T-helper 2 cell treated with Interferon-gamma antibody and Interleukin-4, amounts not matched to agents 5 μg/mL and 100 μg/mL, for 36 hours (primary cell): ENCODE results near the gene CCDC197.

Experiments
- DNase-seq: peaks from one replicate; pipeline ENCODE4 v3.0.0; 2021; ENCODE audit warnings: low spot score
- H3K27ac Mint-ChIP-seq: one replicate; pipeline ENCODE4 v1.8.0; 2021; ENCODE audit warnings: mild to moderate bottlenecking, mixed read lengths
- H3K27me3 Mint-ChIP-seq: one replicate; pipeline ENCODE4 v1.8.0; 2021; ENCODE audit warnings: low read depth, mixed read lengths
- H3K36me3 Mint-ChIP-seq: one replicate; pipeline ENCODE4 v1.8.0; 2021; ENCODE audit warnings: low read depth, mixed read lengths
- H3K4me1 Mint-ChIP-seq: one replicate; pipeline ENCODE4 v1.8.0; 2021; ENCODE audit warnings: low read depth, mixed read lengths
- H3K4me3 Mint-ChIP-seq: one replicate; pipeline ENCODE4 v1.8.0; 2022; ENCODE audit warnings: mild to moderate bottlenecking, moderate library complexity, mixed read lengths
- H3K9me3 Mint-ChIP-seq: one replicate; pipeline ENCODE4 v1.8.0; 2021; ENCODE audit warnings: mixed read lengths

CCDC197 gene

DNA sequence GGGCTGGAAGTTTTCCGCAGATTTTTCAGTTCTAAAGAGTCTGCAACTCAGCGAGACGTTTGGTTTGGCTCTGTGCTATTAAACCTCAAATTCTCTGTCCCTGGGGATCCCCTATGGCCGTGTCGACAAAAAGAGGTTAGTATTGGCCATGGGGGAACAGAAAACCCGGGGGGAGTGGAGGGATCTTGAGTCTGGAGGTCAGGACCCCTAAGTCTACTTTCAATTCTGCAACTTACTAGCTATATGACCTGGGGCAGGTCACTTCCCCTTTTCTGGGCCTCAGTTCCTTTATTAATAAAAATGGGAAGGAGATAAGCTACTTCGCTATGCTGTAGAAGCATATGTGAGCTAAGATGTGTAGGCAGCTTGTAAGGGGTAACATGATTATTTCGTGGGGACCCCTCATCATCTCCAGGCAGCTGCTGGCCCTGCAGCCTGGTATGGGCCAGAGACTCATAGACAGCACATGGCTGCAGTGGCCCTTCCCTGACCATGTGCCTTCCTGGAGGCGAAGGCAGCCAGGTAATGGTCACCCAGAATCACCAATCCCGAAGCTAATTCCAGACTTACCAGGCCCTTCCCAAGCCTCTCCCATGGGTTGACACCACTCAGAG lies 29.4 kb upstream of the CCDC197 start:
- Mint-ChIP-seq H3K4me3 (no peak overlapping the region), H3K4me1 (peaks cover 80% of the 10 kb centered on the region), H3K36me3 (peaks cover 43% of the 10 kb centered on the region), H3K27ac (peak overlapping the region; percentile 26), H3K27me3 (no peaks in the 10 kb centered on the region), H3K9me3 (no peaks in the 10 kb centered on the region)
- DNase-seq = no peak

DNA sequence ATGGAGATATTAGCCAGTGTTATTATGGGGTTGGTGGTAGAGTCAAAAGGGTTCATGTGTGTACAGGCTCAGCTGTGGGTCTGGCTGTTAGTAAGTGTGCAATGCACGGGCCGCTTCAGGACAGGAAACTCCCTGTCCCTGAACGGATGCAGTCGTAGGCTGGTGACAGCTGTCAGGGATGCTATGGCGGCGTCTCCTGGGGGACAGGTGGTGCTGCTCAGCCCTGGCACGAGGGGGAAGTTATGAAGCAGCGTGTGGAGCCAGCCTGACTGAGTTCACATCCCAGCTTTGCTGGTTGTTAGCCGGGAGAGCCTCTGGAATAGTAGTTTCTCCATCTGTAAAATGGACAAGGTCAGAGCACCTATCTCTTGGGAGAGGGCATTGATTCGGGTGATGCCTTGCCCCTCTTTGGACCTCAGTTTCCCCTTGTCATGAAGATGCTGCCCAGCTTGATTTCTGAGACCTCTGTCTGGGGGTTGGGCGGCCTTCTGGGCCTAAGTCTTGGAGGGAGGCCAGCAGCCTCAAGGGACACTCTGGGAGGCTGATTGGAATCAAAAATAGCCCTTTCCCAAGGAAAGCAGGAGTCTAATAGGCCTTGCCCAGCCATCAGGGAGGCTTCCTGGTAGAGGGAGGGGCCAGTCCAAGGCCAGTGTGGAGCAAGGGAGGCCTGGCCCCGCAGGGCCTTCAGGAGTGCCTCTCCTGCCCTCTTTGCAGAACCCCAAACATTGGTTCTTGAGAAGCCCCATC lies 27.8 kb upstream of the CCDC197 start:
- DNase-seq = no peak
- Mint-ChIP-seq H3K27me3 (no peaks in the 10 kb centered on the region), H3K36me3 (peaks cover 41% of the 10 kb centered on the region), H3K27ac (peak overlapping the region; percentile 83), H3K4me3 (peak overlapping the region; percentile 37), H3K9me3 (no peaks in the 10 kb centered on the region), H3K4me1 (peaks cover 75% of the 10 kb centered on the region)

- DNase-seq = no peak
- peak overlapping the region; percentile 87 for H3K4me3 Mint-ChIP-seq
- H3K36me3 Mint-ChIP-seq = peaks cover 34% of the 10 kb centered on the region
- peaks cover 73% of the 10 kb centered on the region for H3K4me1 Mint-ChIP-seq
- no peaks in the 10 kb centered on the region for H3K27me3 Mint-ChIP-seq
- peak overlapping the region; percentile 98 for H3K27ac Mint-ChIP-seq
- no peaks in the 10 kb centered on the region for H3K9me3 Mint-ChIP-seq
These were observed 26.5 kb upstream of the CCDC197 start for GRCh38 chr14:93970585-93970964.

DNA sequence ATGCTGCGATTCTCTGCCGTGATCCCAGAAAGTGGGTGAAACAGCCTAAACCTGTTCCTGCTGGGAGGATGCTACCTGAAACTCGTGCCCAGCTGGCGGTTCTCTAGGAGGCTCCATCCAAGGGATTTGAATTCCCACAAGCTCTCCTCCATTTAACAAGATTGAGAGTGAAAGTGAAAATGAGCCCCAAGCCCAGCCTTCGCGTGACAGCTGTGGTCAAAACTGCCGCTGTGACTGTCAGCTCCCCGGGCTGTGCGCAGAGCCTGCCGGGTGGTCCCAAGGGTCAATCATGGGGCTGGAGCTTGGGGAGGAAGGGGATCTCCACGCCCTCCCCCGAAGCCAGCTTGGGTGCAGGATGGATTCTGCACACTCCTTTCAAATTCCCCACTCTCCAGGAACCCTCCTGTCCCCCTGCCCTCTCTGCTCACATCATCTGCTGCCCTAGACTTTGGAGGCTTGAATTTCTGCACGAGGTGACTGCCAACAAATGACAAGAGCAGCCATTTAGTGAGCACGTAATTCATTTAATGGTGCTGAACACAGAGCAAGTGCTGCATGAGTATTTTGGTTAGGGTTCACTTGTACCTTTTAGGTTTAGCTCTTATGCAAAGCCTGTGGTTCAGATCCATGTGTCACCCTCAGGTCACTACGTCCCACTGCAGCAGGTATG lies 26.0 kb upstream of the CCDC197 start:
- Mint-ChIP-seq H3K36me3 (peaks cover 35% of the 10 kb centered on the region), H3K4me3 (peak overlapping the region; percentile 87), H3K27ac (peak overlapping the region; percentile 98), H3K27me3 (no peaks in the 10 kb centered on the region), H3K9me3 (no peaks in the 10 kb centered on the region), H3K4me1 (peaks cover 77% of the 10 kb centered on the region)
- DNase-seq = peak; percentile 73

DNA sequence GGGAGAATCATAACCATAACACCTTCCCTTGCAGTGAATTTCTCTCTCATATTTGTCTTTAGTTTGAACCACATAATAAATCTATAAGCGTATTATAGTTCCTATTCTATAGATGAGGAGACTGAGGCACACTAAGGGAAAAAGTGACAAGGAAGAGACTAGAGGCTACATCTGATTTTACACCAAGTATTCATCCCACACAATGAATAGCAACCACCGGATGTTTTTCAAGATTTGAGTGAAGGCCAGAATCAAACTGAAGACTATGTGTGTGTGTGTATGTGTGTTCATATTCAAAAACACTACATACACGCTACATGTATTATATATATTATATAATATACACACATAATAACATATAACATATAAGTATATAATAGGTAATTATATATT lies 25.5 kb upstream of the CCDC197 start:
- no peak for DNase-seq
- Mint-ChIP-seq H3K4me1 (peaks cover 77% of the 10 kb centered on the region), H3K27me3 (no peaks in the 10 kb centered on the region), H3K27ac (peak overlapping the region; percentile 98), H3K36me3 (peaks cover 34% of the 10 kb centered on the region), H3K9me3 (peaks cover 2% of the 10 kb centered on the region), H3K4me3 (peak overlapping the region; percentile 87)

GRCh38 chr14:93972618-93973205 lies 24.4 kb upstream of the CCDC197 start:
- Mint-ChIP-seq H3K4me3 (peak overlapping the region; percentile 89), H3K27me3 (no peaks in the 10 kb centered on the region), H3K36me3 (peaks cover 37% of the 10 kb centered on the region), H3K9me3 (peaks cover 10% of the 10 kb centered on the region), H3K4me1 (peaks cover 80% of the 10 kb centered on the region), H3K27ac (peak overlapping the region; percentile 100)
- DNase-seq = peak; percentile 64

DNA sequence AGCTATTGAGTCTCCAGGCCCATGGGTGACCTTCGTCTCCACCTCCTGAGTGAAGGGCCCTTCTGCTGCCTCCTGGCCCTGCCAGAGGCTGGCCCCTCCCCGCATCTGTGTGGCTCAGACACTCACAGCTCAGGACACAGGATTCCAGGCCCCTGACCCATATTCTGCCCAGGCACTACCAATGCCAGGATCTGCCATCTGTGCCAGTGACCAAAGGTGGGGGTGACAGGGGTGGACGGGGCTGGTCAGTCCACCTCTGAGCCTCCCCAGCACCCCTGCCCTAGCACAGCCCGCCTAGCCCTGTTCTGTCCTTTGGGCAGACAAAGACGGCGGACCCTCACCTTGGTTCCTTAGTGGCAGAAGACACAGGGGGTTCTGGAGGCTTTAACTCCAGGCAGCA lies 23.5 kb upstream of the CCDC197 start:
- Mint-ChIP-seq H3K36me3 (peaks cover 42% of the 10 kb centered on the region), H3K27ac (peak overlapping the region; percentile 100), H3K4me3 (peak overlapping the region; percentile 89), H3K27me3 (no peaks in the 10 kb centered on the region), H3K9me3 (peaks cover 15% of the 10 kb centered on the region), H3K4me1 (peaks cover 81% of the 10 kb centered on the region)
- DNase-seq = no peak

DNA sequence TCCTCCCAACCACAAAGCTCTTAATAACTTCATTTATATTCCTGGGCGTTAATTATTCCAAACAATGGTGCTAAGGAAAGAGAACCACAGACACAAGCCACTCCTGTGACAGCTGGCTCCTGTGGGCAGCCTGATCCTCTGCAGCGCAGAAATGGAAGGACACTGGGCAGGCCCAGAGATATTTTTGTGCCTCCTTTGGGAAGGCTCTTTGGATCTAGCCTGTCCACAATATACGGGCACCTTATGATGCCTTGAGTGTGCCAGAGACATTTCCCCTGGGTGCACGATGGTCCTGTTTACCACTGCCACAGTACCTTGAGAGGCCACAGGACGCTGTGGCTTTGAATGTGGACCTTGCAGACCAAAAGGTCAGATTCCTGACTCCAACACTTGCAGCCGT lies 22.8 kb upstream of the CCDC197 start:
- H3K36me3 Mint-ChIP-seq = peaks cover 39% of the 10 kb centered on the region
- H3K27ac Mint-ChIP-seq = peak overlapping the region; percentile 100
- DNase-seq = no peak
- peak overlapping the region; percentile 89 for H3K4me3 Mint-ChIP-seq
- H3K4me1 Mint-ChIP-seq = peaks cover 83% of the 10 kb centered on the region
- H3K9me3 Mint-ChIP-seq = peaks cover 16% of the 10 kb centered on the region
- no peaks in the 10 kb centered on the region for H3K27me3 Mint-ChIP-seq

DNA sequence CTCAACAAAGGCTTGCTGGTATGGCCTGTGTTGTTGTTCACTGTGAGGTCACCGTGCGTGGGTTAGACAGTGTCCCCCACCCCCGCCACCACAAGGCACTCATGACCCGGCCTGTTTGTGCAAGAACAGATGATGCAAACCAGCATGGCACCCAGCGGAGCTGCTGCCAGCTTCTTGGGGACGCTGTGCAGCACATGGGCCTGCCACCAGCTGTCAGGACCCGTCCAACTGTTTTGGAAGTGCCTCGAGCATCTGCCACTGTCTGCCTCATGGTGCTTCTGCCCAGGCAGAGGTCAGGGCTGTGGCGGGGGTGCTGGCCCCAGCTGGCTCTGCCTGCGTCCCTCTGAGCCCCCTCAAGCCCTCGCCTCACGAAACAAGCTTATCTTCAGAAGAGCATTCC lies 22.3 kb upstream of the CCDC197 start:
- Mint-ChIP-seq H3K27me3 (no peaks in the 10 kb centered on the region), H3K27ac (peak overlapping the region; percentile 100), H3K9me3 (peaks cover 19% of the 10 kb centered on the region), H3K36me3 (peaks cover 41% of the 10 kb centered on the region), H3K4me1 (peaks cover 86% of the 10 kb centered on the region), H3K4me3 (peak overlapping the region; percentile 89)
- no peak for DNase-seq

GRCh38 chr14:93975791-93976476 lies 21.2 kb upstream of the CCDC197 start:
- peaks cover 46% of the 10 kb centered on the region for H3K36me3 Mint-ChIP-seq
- peak overlapping the region; percentile 89 for H3K4me3 Mint-ChIP-seq
- H3K4me1 Mint-ChIP-seq = peaks cover 83% of the 10 kb centered on the region
- DNase-seq = peak; percentile 63
- peaks cover 22% of the 10 kb centered on the region for H3K9me3 Mint-ChIP-seq
- H3K27ac Mint-ChIP-seq = peak overlapping the region; percentile 100
- no peaks in the 10 kb centered on the region for H3K27me3 Mint-ChIP-seq

DNA sequence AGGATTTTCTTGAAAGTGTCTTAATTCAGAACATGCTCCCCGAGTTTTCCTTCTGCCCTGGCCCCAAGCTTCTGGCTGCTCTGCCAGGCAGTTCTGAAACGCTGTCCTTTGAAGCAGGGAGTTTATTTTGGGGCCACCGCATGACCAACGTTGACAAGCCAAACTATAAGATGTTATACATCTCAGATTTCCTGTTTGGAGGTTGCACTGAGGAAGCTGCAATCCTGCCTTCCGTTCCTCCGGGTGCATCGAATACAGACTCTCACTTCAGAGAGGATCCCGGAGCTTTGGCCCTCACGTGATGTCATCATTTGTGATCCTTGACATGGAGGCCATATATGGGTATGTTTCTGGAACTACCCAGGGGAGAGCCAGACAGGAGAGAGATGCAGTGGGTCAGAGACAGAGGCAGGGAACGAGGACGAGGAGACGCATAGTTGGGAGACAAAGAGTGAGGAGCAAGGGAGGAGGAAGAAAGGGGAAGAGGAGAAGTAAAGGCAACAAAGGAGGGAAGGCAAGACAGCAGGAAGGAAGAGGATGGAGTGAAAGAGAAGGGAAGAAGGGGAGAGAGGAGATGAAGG lies 20.5 kb upstream of the CCDC197 start, which contains the start of gene ASB2:
TSS of gene ASB2 (minus strand) at position 94 of the 581 bp plus-strand sequence. CDS start 12,031 bp downstream, outside the sequence.
- Mint-ChIP-seq H3K4me3 (peak within 1 kb of the TSS; percentile 89), H3K27ac (peak within 1 kb of the TSS; percentile 100), H3K36me3 (peaks cover 46% of the 10 kb centered on the region), H3K4me1 (peaks cover 77% of the 10 kb centered on the region), H3K9me3 (peaks cover 22% of the 10 kb centered on the region), H3K27me3 (no peaks in the 10 kb centered on the region)
- no peak for DNase-seq

DNA sequence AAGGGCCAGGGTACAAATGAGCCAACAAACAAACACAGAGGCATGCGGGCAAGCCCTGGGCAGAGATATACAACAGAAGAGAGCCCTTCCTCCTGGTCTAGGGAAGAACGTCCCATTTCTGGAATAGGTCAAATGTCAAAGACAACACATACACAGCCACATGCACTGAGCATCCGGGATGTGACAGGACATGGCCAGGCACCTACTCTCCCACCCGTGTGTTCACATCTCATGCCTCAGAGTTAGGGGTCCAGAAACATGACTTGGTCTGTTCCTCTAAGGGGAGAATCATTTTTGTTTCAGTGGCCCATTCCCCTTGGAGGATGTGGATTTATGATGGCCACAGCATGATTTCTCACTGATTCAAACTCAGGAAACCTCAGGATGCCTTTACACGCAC lies 19.9 kb upstream of the CCDC197 start:
- peaks cover 74% of the 10 kb centered on the region for H3K4me1 Mint-ChIP-seq
- DNase-seq = no peak
- peaks cover 45% of the 10 kb centered on the region for H3K36me3 Mint-ChIP-seq
- H3K27ac Mint-ChIP-seq = peak overlapping the region; percentile 100
- peaks cover 22% of the 10 kb centered on the region for H3K9me3 Mint-ChIP-seq
- H3K4me3 Mint-ChIP-seq = peak overlapping the region; percentile 89
- H3K27me3 Mint-ChIP-seq = no peaks in the 10 kb centered on the region
